ENCODE measurements around the gene RNU2-1.
"Not testable (repeated sequence)": the region's sequence is repeated elsewhere in the genome, so short reads cannot be mapped to it uniquely, and the experiment has no call there.

DNA sequence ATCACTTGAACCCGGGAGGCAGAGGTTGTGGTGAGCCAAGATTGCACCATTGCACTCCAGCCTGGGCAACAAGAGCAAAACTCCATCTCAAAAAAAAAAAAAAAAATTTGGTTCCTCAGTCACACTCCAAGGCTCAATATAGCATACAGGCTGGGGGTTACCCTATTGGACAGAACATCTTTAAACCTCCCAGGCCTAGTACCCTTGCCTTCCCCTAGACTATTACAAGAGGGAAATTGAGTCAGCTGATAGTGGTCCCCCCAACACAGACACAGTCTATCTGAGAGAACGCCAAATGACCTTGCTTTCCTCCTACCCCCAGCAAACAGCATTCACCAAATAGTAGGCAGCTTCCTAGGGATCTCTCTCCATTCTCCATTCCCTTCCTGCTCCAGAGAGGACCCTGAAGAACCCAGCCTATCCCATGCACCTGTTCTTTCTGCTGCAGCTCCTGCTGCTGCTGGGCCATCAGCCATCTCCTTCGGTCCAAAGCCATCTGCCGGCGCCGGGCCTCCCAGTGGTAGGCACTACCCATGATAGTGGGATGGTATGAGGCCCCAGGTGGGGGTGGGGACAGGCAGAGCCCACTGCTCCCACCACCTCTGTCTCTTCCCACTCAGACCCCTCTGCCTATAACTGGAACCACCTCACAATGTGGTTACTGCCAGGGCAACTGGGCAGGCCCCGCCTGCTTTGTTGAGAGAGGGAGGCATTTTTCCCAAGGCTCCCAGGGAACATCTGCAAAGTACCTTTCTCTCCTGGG, 5.6 kb downstream of the RNU2-1 start, which contains the start of gene CCDC200:
- TF ChIP-seq, protein P1, sequence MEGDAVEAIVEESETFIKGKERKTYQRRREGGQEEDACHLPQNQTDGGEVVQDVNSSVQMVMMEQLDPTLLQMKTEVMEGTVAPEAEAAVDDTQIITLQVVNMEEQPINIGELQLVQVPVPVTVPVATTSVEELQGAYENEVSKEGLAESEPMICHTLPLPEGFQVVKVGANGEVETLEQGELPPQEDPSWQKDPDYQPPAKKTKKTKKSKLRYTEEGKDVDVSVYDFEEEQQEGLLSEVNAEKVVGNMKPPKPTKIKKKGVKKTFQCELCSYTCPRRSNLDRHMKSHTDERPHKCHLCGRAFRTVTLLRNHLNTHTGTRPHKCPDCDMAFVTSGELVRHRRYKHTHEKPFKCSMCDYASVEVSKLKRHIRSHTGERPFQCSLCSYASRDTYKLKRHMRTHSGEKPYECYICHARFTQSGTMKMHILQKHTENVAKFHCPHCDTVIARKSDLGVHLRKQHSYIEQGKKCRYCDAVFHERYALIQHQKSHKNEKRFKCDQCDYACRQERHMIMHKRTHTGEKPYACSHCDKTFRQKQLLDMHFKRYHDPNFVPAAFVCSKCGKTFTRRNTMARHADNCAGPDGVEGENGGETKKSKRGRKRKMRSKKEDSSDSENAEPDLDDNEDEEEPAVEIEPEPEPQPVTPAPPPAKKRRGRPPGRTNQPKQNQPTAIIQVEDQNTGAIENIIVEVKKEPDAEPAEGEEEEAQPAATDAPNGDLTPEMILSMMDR (IDR thresholded peaks at IDR 0.05) = not testable (repeated sequence)
- TF ChIP-seq REST (IDR thresholded peaks at IDR 0.05; ENCODE audit: insufficient read depth in 1 of 2, low read depth in 2 of 2, low read length in 1 of 2); POLR2AphosphoS5 (IDR thresholded peaks at IDR 0.05; ENCODE audit: low read depth, low read length); TCF7L2 (IDR thresholded peaks at IDR 0.05; ENCODE audit: low read depth, low read length): not testable (repeated sequence)
